Epithelial cell of prostate (primary cell): ENCODE results near the gene CDC25A.

Experiments
- DNase-seq: peaks from one replicate; pipeline ENCODE4 v3.0.0-alpha.2; 2011; ENCODE audit warnings: low read depth, low spot score
- H3K27ac ChIP-seq: fragments of 450-650 bp; 2 replicates; pipeline ENCODE4 v1.5.1; 2017; ENCODE audit warnings: mild to moderate bottlenecking

CDC25A gene

GRCh38 chr3:48143567-48143966 lies 44.6 kb downstream of the CDC25A start:
- H3K27ac ChIP-seq, result no peak overlapping the region
- DNase-seq, result no peak

GRCh38 chr3:48142316-48142870 lies 45.8 kb downstream of the CDC25A start:
- peak overlapping the region; percentile 71 for H3K27ac ChIP-seq
- peak; percentile 71 for DNase-seq

- DNase-seq, result no peak
- peak overlapping the region; percentile 71 for H3K27ac ChIP-seq
Measured at GRCh38 chr3:48141604-48142137, 46.5 kb downstream of the CDC25A start.

GRCh38 chr3:48140936-48141603 lies 47.1 kb downstream of the CDC25A start:
- DNase-seq, result no peak
- peak overlapping the region; percentile 71 for H3K27ac ChIP-seq

GRCh38 chr3:48140336-48140757 lies 47.9 kb downstream of the CDC25A start:
- DNase-seq, result no peak
- H3K27ac ChIP-seq, result no peak overlapping the region

- DNase-seq, result no peak
- H3K27ac ChIP-seq, result peak overlapping the region; percentile 33
Measured at GRCh38 chr3:48137425-48137999, 50.7 kb downstream of the CDC25A start.

GRCh38 chr3:48135552-48136495 lies 52.4 kb downstream of the CDC25A start:
- no peak for DNase-seq
- no peak overlapping the region for H3K27ac ChIP-seq

- no peak overlapping the region for H3K27ac ChIP-seq
- DNase-seq, result no peak
Measured at GRCh38 chr3:48130321-48130904, 57.8 kb downstream of the CDC25A start.

- H3K27ac ChIP-seq, result no peak overlapping the region
- DNase-seq, result no peak
Measured at GRCh38 chr3:48129921-48130320, 58.3 kb downstream of the CDC25A start.

- no peak overlapping the region for H3K27ac ChIP-seq
- no peak for DNase-seq
Measured at GRCh38 chr3:48128774-48129173, 59.4 kb downstream of the CDC25A start.

GRCh38 chr3:48125886-48126622 lies 62.2 kb downstream of the CDC25A start:
- no peak for DNase-seq
- H3K27ac ChIP-seq, result no peak overlapping the region

GRCh38 chr3:48125013-48125705 lies 63.1 kb downstream of the CDC25A start:
- no peak overlapping the region for H3K27ac ChIP-seq
- no peak for DNase-seq

GRCh38 chr3:48123346-48123745 lies 64.9 kb downstream of the CDC25A start:
- H3K27ac ChIP-seq, result no peak overlapping the region
- DNase-seq, result no peak

- no peak for DNase-seq
- H3K27ac ChIP-seq, result no peak overlapping the region
Measured at GRCh38 chr3:48122504-48122903, 65.7 kb downstream of the CDC25A start.

GRCh38 chr3:48120223-48120622 lies 68.0 kb downstream of the CDC25A start:
- no peak overlapping the region for H3K27ac ChIP-seq
- no peak for DNase-seq

- H3K27ac ChIP-seq, result no peak overlapping the region
- no peak for DNase-seq
Measured at GRCh38 chr3:48119505-48120193, 68.6 kb downstream of the CDC25A start.

- H3K27ac ChIP-seq, result no peak overlapping the region
- no peak for DNase-seq
Measured at GRCh38 chr3:48118928-48119327, 69.3 kb downstream of the CDC25A start.

- H3K27ac ChIP-seq, result no peak overlapping the region
- DNase-seq, result no peak
Measured at GRCh38 chr3:48118322-48118721, 69.9 kb downstream of the CDC25A start.
